KMS-11 (cell line): Measurements from ENCODE around the gene TAF10.

ENCODE experiments used
- H2AFZ ChIP-seq: fragments of 200-600 bp; sonication (generic); 2 replicates; pipeline ENCODE4 v1.6.1; 2016; ENCODE audit warnings: antibody characterized with exemption, mixed run types, low read depth
- H3K27ac ChIP-seq: fragments of 200-600 bp; sonication (generic); 2 replicates; pipeline ENCODE4 v1.6.1; 2016; ENCODE audit warnings: mild to moderate bottlenecking, mixed run types
- H3K27me3 ChIP-seq: fragments of 200-600 bp; sonication (generic); 2 replicates; pipeline ENCODE4 v1.6.1; 2017; ENCODE audit warnings: mild to moderate bottlenecking, low read depth, mixed run types, moderate library complexity; ENCODE audit not compliant: insufficient read depth
- H3K36me3 ChIP-seq: fragments of 200-600 bp; sonication (generic); 2 replicates; pipeline ENCODE4 v1.6.1; 2017; ENCODE audit warnings: mild to moderate bottlenecking, mixed run types; ENCODE audit not compliant: insufficient read depth
- H3K4me1 ChIP-seq: fragments of 200-600 bp; sonication (generic); 2 replicates; pipeline ENCODE4 v1.6.1; 2016; ENCODE audit warnings: mild to moderate bottlenecking, low read depth, mixed run types; ENCODE audit not compliant: poor library complexity, severe bottlenecking
- H3K4me2 ChIP-seq: fragments of 200-600 bp; sonication (generic); 2 replicates; pipeline ENCODE4 v1.7.0; 2016; ENCODE audit warnings: mild to moderate bottlenecking, mixed run types
- H3K4me3 ChIP-seq: fragments of 200-600 bp; sonication (generic); IDR thresholded peaks from 2 replicates; pipeline ENCODE4 v1.6.1; 2017; ENCODE audit warnings: low read depth, low read length, mixed read lengths; ENCODE audit not compliant: insufficient read depth
- H3K79me2 ChIP-seq: fragments of 200-600 bp; sonication (generic); 2 replicates; pipeline ENCODE4 v1.6.1; 2016; ENCODE audit warnings: low read depth, mixed run types; ENCODE audit not compliant: insufficient read depth
- H3K9ac ChIP-seq: fragments of 200-600 bp; sonication (generic); 2 replicates; pipeline ENCODE4 v1.6.1; 2016; ENCODE audit warnings: mild to moderate bottlenecking, mixed run types
- H4K20me1 ChIP-seq: fragments of 200-600 bp; sonication (generic); 2 replicates; pipeline ENCODE4 v1.6.1; 2016; ENCODE audit warnings: mild to moderate bottlenecking, mixed run types; ENCODE audit not compliant: insufficient read depth
- CTCF ChIP-seq: fragments of 200-600 bp; sonication (generic); conservative IDR thresholded peaks from 2 replicates; pipeline ENCODE4 v1.6.1; 2017; ENCODE audit warnings: low read depth, mild to moderate bottlenecking, antibody characterized with exemption, low read length, moderate library complexity, mixed read lengths

The TAF10 gene

GRCh38 chr11:6570691-6571427, 41.2 kb downstream of the TAF10 start:
- Histone ChIP-seq H4K20me1 (no peaks in the 10 kb centered on the region), H2AFZ (no peak overlapping the region), H3K4me1 (peaks cover 6% of the 10 kb centered on the region), H3K9ac (no peak overlapping the region), H3K4me3 (no peak overlapping the region), H3K27ac (no peak overlapping the region), H3K79me2 (no peaks in the 10 kb centered on the region), H3K27me3 (no peaks in the 10 kb centered on the region), H3K36me3 (no peaks in the 10 kb centered on the region), H3K4me2 (no peak overlapping the region)
- TF ChIP-seq CTCF = no peak

- Histone ChIP-seq H3K9ac (no peak overlapping the region), H3K79me2 (no peaks in the 10 kb centered on the region), H3K4me2 (no peak overlapping the region), H3K4me3 (no peak overlapping the region), H3K36me3 (no peaks in the 10 kb centered on the region), H3K27me3 (no peaks in the 10 kb centered on the region), H2AFZ (no peak overlapping the region), H4K20me1 (no peaks in the 10 kb centered on the region), H3K27ac (no peak overlapping the region), H3K4me1 (peaks cover 6% of the 10 kb centered on the region)
- no peak for TF ChIP-seq CTCF
These were observed 42.3 kb downstream of the TAF10 start for GRCh38 chr11:6569706-6570105.

GRCh38 chr11:6568191-6568918, 43.7 kb downstream of the TAF10 start:
- no peak overlapping the region for H3K4me2 ChIP-seq
- H3K9ac ChIP-seq = no peak overlapping the region
- peaks cover 6% of the 10 kb centered on the region for H3K4me1 ChIP-seq
- no peaks in the 10 kb centered on the region for H4K20me1 ChIP-seq
- no peaks in the 10 kb centered on the region for H3K79me2 ChIP-seq
- H3K4me3 ChIP-seq = no peak overlapping the region
- no peak overlapping the region for H3K27ac ChIP-seq
- H2AFZ ChIP-seq = no peak overlapping the region
- no peaks in the 10 kb centered on the region for H3K36me3 ChIP-seq
- no peak for TF ChIP-seq CTCF
- H3K27me3 ChIP-seq = no peaks in the 10 kb centered on the region

- Histone ChIP-seq H3K4me1 (peaks cover 6% of the 10 kb centered on the region), H3K27ac (no peak overlapping the region), H2AFZ (no peak overlapping the region), H3K27me3 (no peaks in the 10 kb centered on the region), H3K4me3 (no peak overlapping the region), H3K9ac (no peak overlapping the region), H4K20me1 (no peaks in the 10 kb centered on the region), H3K36me3 (no peaks in the 10 kb centered on the region), H3K4me2 (no peak overlapping the region), H3K79me2 (no peaks in the 10 kb centered on the region)
- no peak for TF ChIP-seq CTCF
These were observed 44.7 kb downstream of the TAF10 start for GRCh38 chr11:6567371-6567745.
